Adipocyte (in vitro differentiated cells): ENCODE measurements around the gene DUSP19.

Source experiments
- DNase-seq: peaks from one replicate; pipeline ENCODE4 v3.0.0-alpha.2; 2015; ENCODE audit warnings: low read depth
- H3K27me3 ChIP-seq: replicated peaks from 2 replicates; pipeline ENCODE4 v1.7.0; 2013; ENCODE audit warnings: mild to moderate bottlenecking, low read length, moderate library complexity; ENCODE audit not compliant: control insufficient read depth, insufficient read depth
- H3K36me3 ChIP-seq: 2 replicates; pipeline ENCODE4 v1.7.0; 2013; ENCODE audit warnings: low read length, mild to moderate bottlenecking, moderate library complexity; ENCODE audit not compliant: control insufficient read depth, insufficient read depth, severe bottlenecking
- H3K4me1 ChIP-seq: 2 replicates; pipeline ENCODE4 v1.7.0; 2013; ENCODE audit warnings: mild to moderate bottlenecking, low read length, moderate library complexity; ENCODE audit not compliant: control insufficient read depth, insufficient read depth
- H3K4me3 ChIP-seq: 2 replicates; pipeline ENCODE4 v1.7.0; 2013; ENCODE audit warnings: mild to moderate bottlenecking, low read length, moderate library complexity
- H3K9ac ChIP-seq: 2 replicates; pipeline ENCODE4 v1.7.0; 2013; ENCODE audit warnings: mild to moderate bottlenecking, low read length, moderate library complexity
- H3K9me3 ChIP-seq: 2 replicates; pipeline ENCODE4 v1.7.0; 2013; ENCODE audit warnings: mild to moderate bottlenecking, low read length, moderate library complexity; ENCODE audit not compliant: control insufficient read depth

Gene DUSP19, protein sequence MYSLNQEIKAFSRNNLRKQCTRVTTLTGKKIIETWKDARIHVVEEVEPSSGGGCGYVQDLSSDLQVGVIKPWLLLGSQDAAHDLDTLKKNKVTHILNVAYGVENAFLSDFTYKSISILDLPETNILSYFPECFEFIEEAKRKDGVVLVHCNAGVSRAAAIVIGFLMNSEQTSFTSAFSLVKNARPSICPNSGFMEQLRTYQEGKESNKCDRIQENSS

GRCh38 chr2:183078464-183079138 is at the start of gene DUSP19:
DUSP19 (plus strand) TSS chr2:183078747; CDS start chr2:183078934, 187 bp downstream.
- peak; percentile 95 for DNase-seq
- Histone ChIP-seq H3K27me3 (peaks cover 10% of the 10 kb centered on the region), H3K4me1 (peaks cover 11% of the 10 kb centered on the region)

DNA sequence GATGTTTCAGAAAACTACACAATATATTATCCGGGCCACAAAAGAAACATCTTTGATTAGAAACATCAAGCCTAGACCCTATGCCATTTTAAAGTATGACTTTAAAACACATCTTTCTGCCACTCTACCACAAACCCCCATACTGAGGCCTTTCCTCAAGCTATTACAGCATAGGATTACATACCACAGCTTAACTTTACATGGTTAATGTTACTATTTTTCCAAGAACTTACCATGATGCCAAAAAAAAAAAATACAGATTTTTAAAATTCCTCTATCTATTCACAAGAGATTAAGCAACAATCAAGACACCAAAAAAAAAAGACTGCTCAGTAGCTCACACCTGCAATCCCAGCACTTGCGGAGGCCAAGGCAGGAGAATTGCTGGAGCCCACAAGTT is 49.3 kb upstream of the DUSP19 start:
- DNase-seq = peak; percentile 50
- Histone ChIP-seq H3K9ac (no peak overlapping the region), H3K9me3 (no peaks in the 10 kb centered on the region), H3K36me3 (no peaks in the 10 kb centered on the region), H3K4me1 (peaks cover 74% of the 10 kb centered on the region), H3K27me3 (no peaks in the 10 kb centered on the region), H3K4me3 (no peak overlapping the region)

More at GRCh38 chr2:183078464-183079138, at the start of gene DUSP19:
- Histone ChIP-seq H3K36me3 (no peaks in the 10 kb centered on the region), H3K4me3 (peak within 1 kb of the TSS; percentile 94), H3K9me3 (no peaks in the 10 kb centered on the region), H3K9ac (peak within 1 kb of the TSS; percentile 88)

GRCh38 chr2:183031911-183032794 is 46.4 kb upstream of the DUSP19 start:
- Histone ChIP-seq H3K27me3 (no peaks in the 10 kb centered on the region), H3K4me3 (peak overlapping the region; percentile 84), H3K9ac (no peak overlapping the region), H3K4me1 (peaks cover 82% of the 10 kb centered on the region), H3K36me3 (no peaks in the 10 kb centered on the region), H3K9me3 (no peaks in the 10 kb centered on the region)
- peak; percentile 54 for DNase-seq

DNA sequence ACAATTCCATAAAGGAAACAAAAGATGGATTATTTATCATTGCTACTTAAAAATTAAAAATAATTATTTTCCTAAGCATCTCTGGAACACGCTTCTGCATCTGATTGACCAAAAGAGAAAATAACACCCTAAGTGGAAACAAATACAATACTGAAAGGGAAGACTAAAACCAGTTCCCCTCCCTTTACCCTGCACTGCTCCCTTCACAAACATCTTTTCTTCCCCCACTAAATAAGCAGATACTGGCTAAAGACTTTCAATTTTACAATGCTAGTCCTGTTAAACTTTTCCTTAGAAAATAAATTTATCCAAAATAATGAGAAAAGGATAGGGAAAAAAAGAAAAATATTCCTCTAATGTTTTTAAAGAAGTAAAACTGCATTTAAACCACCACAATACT is 44.6 kb upstream of the DUSP19 start:
- Histone ChIP-seq H3K27me3 (no peaks in the 10 kb centered on the region), H3K9ac (peak overlapping the region; percentile 65), H3K9me3 (no peaks in the 10 kb centered on the region), H3K4me1 (peaks cover 76% of the 10 kb centered on the region), H3K4me3 (peak overlapping the region; percentile 84), H3K36me3 (no peaks in the 10 kb centered on the region)
- no peak for DNase-seq

DNA sequence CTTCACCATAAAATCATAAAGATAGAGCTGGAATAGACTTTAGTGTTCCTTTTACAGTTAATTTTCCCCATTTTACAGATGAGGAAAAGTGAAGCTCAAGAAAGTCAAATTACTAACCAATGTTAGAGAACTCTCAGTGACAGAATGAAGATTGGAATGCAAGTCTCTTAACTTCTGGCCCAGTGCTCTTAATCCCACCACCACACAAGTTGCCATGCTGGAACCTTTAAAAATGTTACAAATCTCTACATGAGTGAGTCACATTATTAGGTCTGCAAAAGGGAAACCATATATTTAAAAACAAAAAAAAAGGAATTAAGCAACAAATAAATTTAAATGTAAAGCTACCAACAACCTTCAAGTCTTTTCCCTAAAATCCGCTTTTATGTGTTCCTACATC is 43.7 kb upstream of the DUSP19 start:
- Histone ChIP-seq H3K9me3 (no peaks in the 10 kb centered on the region), H3K36me3 (no peaks in the 10 kb centered on the region), H3K9ac (peak overlapping the region; percentile 91), H3K4me1 (peaks cover 72% of the 10 kb centered on the region), H3K27me3 (no peaks in the 10 kb centered on the region), H3K4me3 (peak overlapping the region; percentile 84)
- peak; percentile 52 for DNase-seq

GRCh38 chr2:183035298-183035953 is 43.1 kb upstream of the DUSP19 start:
- DNase-seq = peak; percentile 78
- peak overlapping the region; percentile 91 for H3K9ac ChIP-seq
- no peaks in the 10 kb centered on the region for H3K36me3 ChIP-seq
- H3K4me1 ChIP-seq = peaks cover 66% of the 10 kb centered on the region
- H3K9me3 ChIP-seq = no peaks in the 10 kb centered on the region
- H3K4me3 ChIP-seq = peak overlapping the region; percentile 84
- H3K27me3 ChIP-seq = no peaks in the 10 kb centered on the region

DNA sequence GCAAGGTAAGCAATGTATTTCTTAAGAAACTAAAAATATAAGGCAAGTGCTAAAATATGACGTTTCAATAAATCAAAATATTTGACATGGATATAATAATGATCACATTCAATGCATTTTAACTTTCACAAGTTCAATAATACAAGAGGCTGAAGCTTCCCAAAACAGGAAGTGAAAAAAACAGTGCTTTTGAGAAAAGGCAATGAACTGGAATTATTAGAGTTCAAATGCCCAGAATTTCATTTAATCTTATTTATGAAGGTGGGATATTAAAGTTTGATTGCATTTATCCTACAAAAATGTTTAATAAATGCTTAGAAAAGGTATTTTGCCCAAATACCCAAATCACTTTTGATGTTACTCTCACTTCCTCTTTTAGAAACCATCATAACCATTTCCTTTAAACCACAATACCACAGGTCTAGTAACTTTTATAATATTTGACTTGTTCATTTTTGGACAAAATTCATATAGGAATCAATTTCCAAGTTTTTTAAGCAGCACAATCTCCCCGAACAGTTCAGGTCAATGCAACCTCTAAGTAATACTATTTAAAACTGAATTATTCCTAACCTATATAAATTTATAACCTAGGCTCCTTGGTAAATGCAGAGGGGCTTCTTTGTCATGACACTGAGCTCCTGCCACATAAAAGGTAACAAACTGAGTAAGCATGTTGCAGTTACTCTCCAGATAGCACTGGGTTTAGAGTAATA is 42.4 kb upstream of the DUSP19 start:
- peak overlapping the region; percentile 91 for H3K9ac ChIP-seq
- DNase-seq = no peak
- no peaks in the 10 kb centered on the region for H3K27me3 ChIP-seq
- peaks cover 59% of the 10 kb centered on the region for H3K4me1 ChIP-seq
- no peaks in the 10 kb centered on the region for H3K9me3 ChIP-seq
- peak overlapping the region; percentile 84 for H3K4me3 ChIP-seq
- H3K36me3 ChIP-seq = no peaks in the 10 kb centered on the region

- Histone ChIP-seq H3K9me3 (no peaks in the 10 kb centered on the region), H3K4me1 (peaks cover 49% of the 10 kb centered on the region), H3K4me3 (peak overlapping the region; percentile 84), H3K27me3 (no peaks in the 10 kb centered on the region), H3K36me3 (no peaks in the 10 kb centered on the region), H3K9ac (peak overlapping the region; percentile 91)
- peak; percentile 69 for DNase-seq
Measured at GRCh38 chr2:183037074-183037552, 41.4 kb upstream of the DUSP19 start.

GRCh38 chr2:183037553-183038340 is 40.8 kb upstream of the DUSP19 start:
- peak overlapping the region; percentile 91 for H3K9ac ChIP-seq
- DNase-seq = peak; percentile 74
- peaks cover 43% of the 10 kb centered on the region for H3K4me1 ChIP-seq
- H3K27me3 ChIP-seq = no peaks in the 10 kb centered on the region
- peak overlapping the region; percentile 84 for H3K4me3 ChIP-seq
- no peaks in the 10 kb centered on the region for H3K36me3 ChIP-seq
- H3K9me3 ChIP-seq = no peaks in the 10 kb centered on the region
